Fibroblast of lung (primary cell): Measurements from ENCODE around the gene RETSAT.

Source experiments
- CTCF ChIP-seq, 2 donors: IDR thresholded peaks in 1 of 2; conservative IDR thresholded peaks in 1 of 2; 1 replicate in 1 of 2; 2 replicates in 1 of 2; pipeline ENCODE4 v1.5.1; 2011 to 2012; ENCODE audit warnings: low read length in 2 of 2, control low read depth in 1 of 2, inconsistent platforms in 1 of 2, low read depth in 1 of 2, mild to moderate bottlenecking in 1 of 2
- EZH2 ChIP-seq: IDR thresholded peaks from 2 replicates; pipeline ENCODE4 v1.5.1; 2012; ENCODE audit warnings: low read length, control low read depth, mild to moderate bottlenecking; ENCODE audit errors: missing control alignments

GRCh38 chr2:85385746-85386145, 31.4 kb upstream of the RETSAT start:
- no peak for TF ChIP-seq EZH2
- TF ChIP-seq CTCF (conservative IDR thresholded peaks at IDR 0.05 in 1 of 2, IDR thresholded peaks at IDR 0.05 in 1 of 2; ENCODE audit: low read depth in 1 of 2, low read length in 2 of 2): no peak
